Panc1 (cell line): ENCODE measurements around the gene PDZD4. TPM values are rescaled to one million over a fixed set of nuclear protein-coding genes. Genes with fewer than 3 reads are reported as not detected.

Experiments used
- ATAC-seq: fragments of 200-7000 bp; cut with Tn5 transposase; 2 replicates; pipeline ENCODE4 v1.9.1; 2020; ENCODE audit warnings: mild to moderate bottlenecking, moderate library complexity
- BruUV-seq: library from RNA; stranded (reverse); fragments of 400-500 nt; replicated peaks from 2 replicates; lab custom pipeline; 2021; lab: Mats Ljungman, UMichigan
- CTCF ChIA-PET: fragments of 300-600 bp; sonication (Branson Sonifier 250); formaldehyde crosslinking; loops from one replicate; lab custom pipeline; 2022; ENCODE audit warnings: antibody characterized with exemption; lab: Charles Lee
- POLR2A ChIA-PET: fragments of 300-600 bp; sonication (Branson Sonifier 250); formaldehyde crosslinking; loops from one replicate; lab custom pipeline; 2022; ENCODE audit warnings: antibody characterized with exemption; lab: Charles Lee
- DNase-seq: peaks from one replicate; pipeline ENCODE4 v3.0.0-alpha.2; 2010; ENCODE audit warnings: low read depth, low spot score
- H3K27ac ChIP-seq: 2 replicates; pipeline ENCODE4 v1.5.1; 2011; ENCODE audit warnings: mild to moderate bottlenecking, low read length, inconsistent platforms
- H3K27me3 ChIP-seq: fragments of 200-500 bp; sonication (Bioruptor generic); 2 replicates; pipeline ENCODE4 v1.6.0; 2014; ENCODE audit warnings: low read length, inconsistent platforms; ENCODE audit not compliant: control insufficient read depth, insufficient read depth
- H3K36me3 ChIP-seq: fragments of 200-500 bp; sonication (Bioruptor generic); 2 replicates; pipeline ENCODE4 v1.5.1; 2014; ENCODE audit warnings: inconsistent platforms, mild to moderate bottlenecking, low read length, moderate library complexity; ENCODE audit not compliant: control insufficient read depth, insufficient read depth
- H3K4me1 ChIP-seq: 2 replicates; pipeline ENCODE4 v1.5.1; 2011; ENCODE audit warnings: inconsistent platforms, mild to moderate bottlenecking, low read length, moderate library complexity; ENCODE audit not compliant: control insufficient read depth, insufficient read depth
- H3K4me3 ChIP-seq, 2 experiments: 2 replicates each; pipeline ENCODE4 v1.5.1; 2011 to 2012; ENCODE audit warnings: low read depth in 2 of 2, low read length in 2 of 2, mild to moderate bottlenecking in 2 of 2, inconsistent platforms in 1 of 2, moderate library complexity in 1 of 2
- H3K9me3 ChIP-seq: fragments of 200-500 bp; sonication (Bioruptor generic); 2 replicates; pipeline ENCODE4 v1.5.1; 2014; ENCODE audit warnings: low read depth, mild to moderate bottlenecking, inconsistent platforms, low read length, moderate library complexity; ENCODE audit not compliant: control insufficient read depth, insufficient read depth
- CTCF ChIP-seq: fragments of 450-650 bp; IDR thresholded peaks from 2 replicates; pipeline ENCODE4 v1.5.1; 2017; ENCODE audit warnings: mild to moderate bottlenecking
- POLR2AphosphoS5 ChIP-seq: IDR thresholded peaks from 2 replicates; pipeline ENCODE4 v1.6.1; 2012; ENCODE audit warnings: mild to moderate bottlenecking, low read depth, low read length, moderate library complexity
- SIN3A ChIP-seq: IDR thresholded peaks from 2 replicates; pipeline ENCODE4 v1.6.1; 2012; ENCODE audit warnings: low read depth, mild to moderate bottlenecking, low read length, moderate library complexity, borderline replicate concordance; ENCODE audit not compliant: insufficient read depth
- TCF7L2 ChIP-seq: IDR thresholded peaks from 2 replicates; pipeline ENCODE4 v1.6.1; 2011; ENCODE audit warnings: mild to moderate bottlenecking, low read depth, low read length, inconsistent platforms
- in situ Hi-C: cut with HindIII; loops from 2 replicates; pipeline ENCODE4 v1.10.0; 2016; ENCODE audit warnings: low sequenced_read_pairs, low pct_unique_long_range_greater_than_20kb
- intact Hi-C: fragments of 100-400 bp; cut with micrococcal nuclease; formaldehyde crosslinking; loops from one replicate; pipeline ENCODE4 v1.10.0; 2022; ENCODE audit not compliant: unreplicated experiment
- total RNA-seq: library from RNA; stranded (reverse); gene quantifications from one replicate; pipeline ENCODE4 v1.2.1, GENCODE V29; 2021; ENCODE audit not compliant: unreplicated experiment
- TF ChIP-seq, protein P1 (sequence below), 2 experiments: IDR thresholded peaks; 2 replicates each; pipeline ENCODE4 v1.6.1; 2011 to 2012; ENCODE audit warnings: low read depth in 2 of 2, control low read depth in 1 of 2, low read length in 1 of 2, mild to moderate bottlenecking in 1 of 2, moderate library complexity in 1 of 2; ENCODE audit not compliant: insufficient read depth in 1 of 2

The PDZD4 gene
- total RNA-seq, 1 experiment from 2014 or later = 37.2 TPM

GRCh38 chrX:153804100-153804595 lies 26.2 kb downstream of the PDZD4 start:
- ChIA-PET POLR2A (interaction anchor here (0.6 kb wide), 1 partner anchor 14 kb away, joined by 3 read pairs; no protein-coding TSS in a partner anchor), CTCF (interaction anchor here (0.6 kb wide), 2 partner anchors 22 kb away, joined by 3 read pairs; no protein-coding TSS in a partner anchor)
- H3K27ac ChIP-seq = no peak overlapping the region
- in situ Hi-C loops (no loop called here), intact Hi-C loops (loop anchor here (10.0 kb wide), 1 partner anchor 81 kb away; the partner anchor contains the start of gene L1CAM)
- no peaks in the 10 kb centered on the region for H3K9me3 ChIP-seq
- no peak for TF ChIP-seq TCF7L2
- TF ChIP-seq SIN3A = no peak
- no peak for TF ChIP-seq CTCF
- no peak for TF ChIP-seq POLR2AphosphoS5
- TF ChIP-seq, protein P1, sequence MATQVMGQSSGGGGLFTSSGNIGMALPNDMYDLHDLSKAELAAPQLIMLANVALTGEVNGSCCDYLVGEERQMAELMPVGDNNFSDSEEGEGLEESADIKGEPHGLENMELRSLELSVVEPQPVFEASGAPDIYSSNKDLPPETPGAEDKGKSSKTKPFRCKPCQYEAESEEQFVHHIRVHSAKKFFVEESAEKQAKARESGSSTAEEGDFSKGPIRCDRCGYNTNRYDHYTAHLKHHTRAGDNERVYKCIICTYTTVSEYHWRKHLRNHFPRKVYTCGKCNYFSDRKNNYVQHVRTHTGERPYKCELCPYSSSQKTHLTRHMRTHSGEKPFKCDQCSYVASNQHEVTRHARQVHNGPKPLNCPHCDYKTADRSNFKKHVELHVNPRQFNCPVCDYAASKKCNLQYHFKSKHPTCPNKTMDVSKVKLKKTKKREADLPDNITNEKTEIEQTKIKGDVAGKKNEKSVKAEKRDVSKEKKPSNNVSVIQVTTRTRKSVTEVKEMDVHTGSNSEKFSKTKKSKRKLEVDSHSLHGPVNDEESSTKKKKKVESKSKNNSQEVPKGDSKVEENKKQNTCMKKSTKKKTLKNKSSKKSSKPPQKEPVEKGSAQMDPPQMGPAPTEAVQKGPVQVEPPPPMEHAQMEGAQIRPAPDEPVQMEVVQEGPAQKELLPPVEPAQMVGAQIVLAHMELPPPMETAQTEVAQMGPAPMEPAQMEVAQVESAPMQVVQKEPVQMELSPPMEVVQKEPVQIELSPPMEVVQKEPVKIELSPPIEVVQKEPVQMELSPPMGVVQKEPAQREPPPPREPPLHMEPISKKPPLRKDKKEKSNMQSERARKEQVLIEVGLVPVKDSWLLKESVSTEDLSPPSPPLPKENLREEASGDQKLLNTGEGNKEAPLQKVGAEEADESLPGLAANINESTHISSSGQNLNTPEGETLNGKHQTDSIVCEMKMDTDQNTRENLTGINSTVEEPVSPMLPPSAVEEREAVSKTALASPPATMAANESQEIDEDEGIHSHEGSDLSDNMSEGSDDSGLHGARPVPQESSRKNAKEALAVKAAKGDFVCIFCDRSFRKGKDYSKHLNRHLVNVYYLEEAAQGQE (IDR thresholded peaks at IDR 0.05; ENCODE audit: insufficient read depth in 1 of 2, low read depth in 2 of 2, low read length in 1 of 2) = no peak
- H3K4me3 ChIP-seq = no peak overlapping the region
- H3K36me3 ChIP-seq = no peaks in the 10 kb centered on the region
- no peaks in the 10 kb centered on the region for H3K4me1 ChIP-seq
- BruUV-seq = no TSS peak
- no peaks in the 10 kb centered on the region for H3K27me3 ChIP-seq
- no peak for ATAC-seq
- no peak for DNase-seq

- no peak overlapping the region for H3K4me3 ChIP-seq
- H3K27me3 ChIP-seq = no peaks in the 10 kb centered on the region
- no peak for DNase-seq
- no peak for ATAC-seq
- intact Hi-C loops = loop anchor here (10.0 kb wide), 1 partner anchor 81 kb away; the partner anchor contains the start of gene L1CAM
- no peak for TF ChIP-seq TCF7L2
- TF ChIP-seq SIN3A = no peak
- TF ChIP-seq, protein P1 (IDR thresholded peaks at IDR 0.05; ENCODE audit: insufficient read depth in 1 of 2, low read depth in 2 of 2, low read length in 1 of 2) = no peak
- TF ChIP-seq POLR2AphosphoS5 = no peak
- no peak for TF ChIP-seq CTCF
- ChIA-PET POLR2A (interaction anchor here (0.6 kb wide), 1 partner anchor 15 kb away, joined by 3 read pairs; no protein-coding TSS in a partner anchor), CTCF (interaction anchor here (0.8 kb wide), 1 partner anchor 16 kb away, joined by 3 read pairs; no protein-coding TSS in a partner anchor)
- BruUV-seq = no TSS peak
- H3K9me3 ChIP-seq = no peaks in the 10 kb centered on the region
- H3K4me1 ChIP-seq = no peaks in the 10 kb centered on the region
- in situ Hi-C loops = no loop called here
- H3K36me3 ChIP-seq = no peaks in the 10 kb centered on the region
- H3K27ac ChIP-seq = no peak overlapping the region
These were observed 26.9 kb downstream of the PDZD4 start for GRCh38 chrX:153803211-153804099.
